ENCODE results near the gene COX4I1. TPM values are rescaled to one million over a fixed set of nuclear protein-coding genes. Genes with fewer than 3 reads are reported as not detected.

Gene COX4I1
- total and polyA plus RNA-seq, 2 experiments from 2014 or later, result 743 to 1,231 TPM

GRCh38 chr16:85853547-85854545, 54.4 kb downstream of the COX4I1 start:
- peaks cover 15% of the 10 kb centered on the region for H3K4me1 ChIP-seq (ENCODE audit: low read depth)
- no peak overlapping the region for H3K27ac ChIP-seq
- no peaks in the 10 kb centered on the region for H3K9me3 ChIP-seq (ENCODE audit: low read depth)
- no peaks in the 10 kb centered on the region for H3K27me3 ChIP-seq
- DNase-seq (ENCODE audit: low read depth in 1 of 2, low spot score in 1 of 2), result no peak
- TF ChIP-seq CTCF (IDR thresholded peaks at IDR 0.05; ENCODE audit: low read depth, low read length), result no peak
- H3K4me3 ChIP-seq, result no peak overlapping the region
- no peaks in the 10 kb centered on the region for H3K36me3 ChIP-seq

- Histone ChIP-seq H3K27ac (no peak overlapping the region), H3K4me3 (no peak overlapping the region), H3K9me3 (ENCODE audit: low read depth) (no peaks in the 10 kb centered on the region), H3K36me3 (no peaks in the 10 kb centered on the region), H3K4me1 (ENCODE audit: low read depth) (peaks cover 13% of the 10 kb centered on the region), H3K27me3 (no peaks in the 10 kb centered on the region)
- no peak for TF ChIP-seq CTCF (IDR thresholded peaks at IDR 0.05; ENCODE audit: low read depth, low read length)
- no peak for DNase-seq (ENCODE audit: low read depth in 1 of 2, low spot score in 1 of 2)
These were observed 55.4 kb downstream of the COX4I1 start for GRCh38 chr16:85854935-85855334.

GRCh38 chr16:85856079-85856478, 56.6 kb downstream of the COX4I1 start:
- no peak for TF ChIP-seq CTCF (IDR thresholded peaks at IDR 0.05; ENCODE audit: low read depth, low read length)
- H3K4me3 ChIP-seq, result no peak overlapping the region
- H3K9me3 ChIP-seq (ENCODE audit: low read depth), result no peaks in the 10 kb centered on the region
- no peaks in the 10 kb centered on the region for H3K27me3 ChIP-seq
- H3K36me3 ChIP-seq, result no peaks in the 10 kb centered on the region
- H3K4me1 ChIP-seq (ENCODE audit: low read depth), result peaks cover 1% of the 10 kb centered on the region
- DNase-seq (ENCODE audit: low read depth in 1 of 2, low spot score in 1 of 2), result no peak
- H3K27ac ChIP-seq, result no peak overlapping the region

GRCh38 chr16:85856585-85856984, 57.1 kb downstream of the COX4I1 start:
- H3K9me3 ChIP-seq (ENCODE audit: low read depth), result no peaks in the 10 kb centered on the region
- no peaks in the 10 kb centered on the region for H3K4me1 ChIP-seq (ENCODE audit: low read depth)
- DNase-seq (ENCODE audit: low read depth in 1 of 2, low spot score in 1 of 2), result no peak
- H3K27ac ChIP-seq, result no peak overlapping the region
- H3K4me3 ChIP-seq, result no peak overlapping the region
- TF ChIP-seq CTCF (IDR thresholded peaks at IDR 0.05; ENCODE audit: low read depth, low read length), result no peak
- H3K36me3 ChIP-seq, result no peaks in the 10 kb centered on the region
- H3K27me3 ChIP-seq, result no peaks in the 10 kb centered on the region

Other genes starting within 250 kb of the COX4I1 start
- gene GSE1, start 186.4 kb upstream of the COX4I1 start, total RNA-seq, result 89.4 and 174 TPM in 2 replicates
- gene GSE1, start 186.4 kb upstream of the COX4I1 start, polyA plus RNA-seq, result 48.8 and 64.9 TPM in 2 replicates
- gene GINS2, start 110.7 kb upstream of the COX4I1 start, total RNA-seq, result 8.9 and 17.9 TPM in 2 replicates
- 15.8 and 26.5 TPM in 2 replicates for gene GINS2, start 110.7 kb upstream of the COX4I1 start, polyA plus RNA-seq
- 30.9 and 49.7 TPM in 2 replicates for gene C16orf74, start 48.6 kb upstream of the COX4I1 start, total RNA-seq
- 37.9 and 46.8 TPM in 2 replicates for gene C16orf74, start 48.6 kb upstream of the COX4I1 start, polyA plus RNA-seq
- gene EMC8, start 151 bp upstream of the COX4I1 start, total RNA-seq, result 42.8 and 48.3 TPM in 2 replicates
- gene EMC8, start 151 bp upstream of the COX4I1 start, polyA plus RNA-seq, result 45.2 and 54.8 TPM in 2 replicates
- 6.3 and 12.8 TPM in 2 replicates for gene IRF8, start 99.5 kb downstream of the COX4I1 start, total RNA-seq
- gene IRF8, start 99.5 kb downstream of the COX4I1 start, polyA plus RNA-seq, result 1.7 and 8.2 TPM in 2 replicates